Measurements from ENCODE around the gene CHD3.

DNA sequence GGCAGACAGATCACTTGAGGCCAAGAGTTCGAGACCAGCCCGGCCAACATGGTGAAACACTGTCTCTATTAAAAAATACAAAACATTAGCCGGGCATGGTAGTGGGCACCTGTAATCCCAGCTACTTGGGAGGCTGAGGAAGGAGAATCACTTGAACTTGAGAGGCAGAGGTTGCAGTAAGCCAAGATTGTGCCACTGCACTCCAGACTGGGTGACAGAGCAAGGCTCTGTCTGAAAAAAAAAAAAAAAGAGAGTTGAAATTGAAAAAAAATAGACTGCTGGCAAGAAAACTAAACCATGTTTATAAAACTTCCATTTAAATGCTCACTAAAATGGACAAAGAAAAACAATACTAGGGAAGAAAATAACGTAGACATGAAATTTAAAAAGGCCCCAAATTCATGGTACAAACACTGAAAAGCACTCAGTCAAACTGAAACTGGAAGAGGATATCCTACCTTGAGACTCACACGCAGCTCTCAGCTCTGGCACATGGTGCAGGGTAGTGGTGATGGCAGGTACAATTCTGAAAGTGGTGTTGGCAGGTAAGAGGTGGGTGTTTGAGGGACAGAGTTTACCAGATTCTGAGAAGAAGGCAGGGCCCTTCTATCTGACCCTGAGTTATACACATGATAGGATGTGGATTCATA is 62.7 kb downstream of the CHD3 start:
- TF ChIP-seq POLR2A (IDR thresholded peaks at IDR 0.05; ENCODE audit: low read length) (no peak), GATA1 (IDR thresholded peaks at IDR 0.05; ENCODE audit: low read depth, low read length) (no peak)
